HG03103 (cell line): Measurements from ENCODE around the gene ITSN1.

ENCODE experiments used
- ATAC-seq: cut with Tn5 transposase; IDR thresholded peaks from one replicate; pipeline ENCODE4 v1.9.1; 2021; ENCODE audit warnings: low read depth; ENCODE audit not compliant: unreplicated experiment

ITSN1 gene

DNA sequence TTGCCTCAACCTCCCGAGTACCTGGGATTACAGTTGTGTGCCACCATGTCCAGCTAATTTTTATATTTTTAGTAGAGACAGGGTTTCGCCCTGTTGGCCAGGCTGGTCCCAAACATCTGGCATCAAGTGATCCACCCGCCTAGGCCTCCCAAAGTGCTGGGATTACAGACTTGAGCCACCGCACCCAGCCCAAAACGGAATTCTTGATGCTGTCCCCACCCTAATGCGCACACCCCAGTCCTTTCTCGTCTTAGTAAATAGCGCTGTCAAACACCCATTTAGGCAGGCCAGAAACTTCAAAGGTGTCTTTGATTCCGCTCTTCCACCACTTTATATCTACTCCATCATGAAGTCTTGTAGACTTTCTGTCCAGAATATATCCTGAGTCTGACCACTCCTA lies 35.1 kb downstream of the ITSN1 start:
- ATAC-seq: no peak

DNA sequence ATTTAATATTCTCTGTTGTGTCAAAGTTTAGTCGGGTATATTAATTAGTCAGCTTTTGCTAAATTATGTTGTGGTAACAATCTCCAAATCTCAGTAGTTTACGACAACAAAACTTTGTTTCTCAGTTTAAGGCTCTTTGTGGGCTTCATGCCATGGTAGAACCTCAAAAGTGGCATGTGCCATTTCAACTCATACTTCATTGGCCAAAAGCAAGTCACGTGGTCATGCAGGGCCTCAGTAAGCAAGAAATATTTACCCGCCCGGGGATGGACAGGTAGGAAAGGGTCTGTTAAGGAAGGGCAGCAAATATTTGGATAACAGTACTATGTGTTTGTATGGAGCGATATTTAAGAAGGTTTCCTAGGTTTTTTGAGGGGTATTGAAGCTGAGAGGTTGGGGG lies 38.6 kb downstream of the ITSN1 start:
- ATAC-seq: no peak

DNA sequence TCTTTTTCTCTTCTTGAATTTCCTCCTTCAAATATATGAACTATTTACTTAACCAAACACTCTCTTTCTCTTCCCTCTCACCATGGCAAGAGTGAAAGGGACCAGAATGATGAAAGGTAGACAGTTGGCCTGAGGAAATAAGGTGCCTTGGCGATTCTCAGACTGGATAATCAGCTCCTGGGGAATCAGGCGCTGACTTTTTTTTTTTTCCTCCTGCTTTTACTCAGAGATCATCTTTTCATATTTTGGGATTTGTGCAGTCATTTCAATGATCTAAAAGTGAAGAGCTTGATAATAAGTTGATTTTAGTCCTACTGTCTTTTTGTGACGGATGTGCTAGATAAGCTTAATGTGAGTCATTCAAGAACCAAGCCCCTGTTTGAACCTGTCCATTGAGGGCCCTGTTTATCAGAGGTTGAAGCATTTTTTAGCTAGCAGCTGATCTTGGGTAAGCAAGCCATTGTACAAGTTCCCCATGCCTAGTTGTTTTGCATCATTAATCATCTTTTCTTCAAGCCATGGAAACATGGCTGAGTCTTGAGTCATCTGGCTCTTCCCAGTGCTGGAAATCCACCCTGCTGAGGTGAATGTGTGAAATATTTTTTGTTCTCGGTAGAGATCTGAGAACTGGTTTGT lies 40.8 kb downstream of the ITSN1 start:
- ATAC-seq: no peak

DNA sequence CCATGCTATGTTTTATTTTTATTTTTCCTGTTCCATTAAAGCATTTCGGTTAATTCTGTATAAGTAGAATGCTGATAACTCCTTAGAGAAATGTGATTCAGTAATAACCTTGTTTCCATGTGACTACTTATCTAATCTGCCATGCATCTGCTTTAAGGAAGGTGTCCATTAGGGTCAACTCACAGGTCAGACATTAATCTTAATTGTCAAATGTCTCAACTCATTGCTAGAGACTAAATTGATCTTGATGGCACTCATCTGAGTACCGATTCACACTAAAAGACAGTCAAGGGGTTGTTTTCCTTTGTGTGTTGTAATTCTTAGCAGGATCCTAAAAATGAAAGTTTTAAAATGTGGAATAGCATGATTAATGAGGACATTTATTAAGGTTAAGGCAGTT lies 41.8 kb downstream of the ITSN1 start:
- no peak for ATAC-seq

DNA sequence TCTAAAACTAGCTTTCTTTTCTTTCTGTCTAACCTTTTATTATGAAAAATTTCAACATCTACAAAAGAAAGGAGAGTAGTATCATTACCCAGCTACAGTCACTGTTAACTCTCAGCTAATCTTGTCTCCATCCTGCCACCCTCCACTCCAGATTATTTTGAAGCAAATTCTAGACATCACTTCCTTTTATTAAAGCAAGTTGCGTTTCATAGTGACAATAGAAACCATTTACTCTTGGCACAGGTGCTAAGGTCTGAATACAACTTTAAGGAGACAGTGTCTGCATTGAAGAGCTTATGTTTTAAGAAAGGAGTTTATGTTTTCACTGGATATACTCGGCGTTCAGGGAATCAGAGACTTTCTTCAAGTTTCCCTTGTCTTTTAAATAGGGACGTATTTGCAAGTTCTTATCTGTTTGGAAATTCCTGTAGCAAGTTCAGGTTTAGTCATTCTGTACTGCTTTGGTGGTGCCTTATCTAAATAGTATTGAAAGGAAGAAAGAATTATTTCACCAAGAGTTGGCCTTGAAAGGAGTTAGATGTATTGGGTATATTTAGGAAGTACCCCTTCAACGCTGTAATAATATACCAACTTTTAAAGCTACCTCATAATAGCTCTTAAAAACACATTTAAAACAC lies 42.7 kb downstream of the ITSN1 start:
- ATAC-seq: no peak

DNA sequence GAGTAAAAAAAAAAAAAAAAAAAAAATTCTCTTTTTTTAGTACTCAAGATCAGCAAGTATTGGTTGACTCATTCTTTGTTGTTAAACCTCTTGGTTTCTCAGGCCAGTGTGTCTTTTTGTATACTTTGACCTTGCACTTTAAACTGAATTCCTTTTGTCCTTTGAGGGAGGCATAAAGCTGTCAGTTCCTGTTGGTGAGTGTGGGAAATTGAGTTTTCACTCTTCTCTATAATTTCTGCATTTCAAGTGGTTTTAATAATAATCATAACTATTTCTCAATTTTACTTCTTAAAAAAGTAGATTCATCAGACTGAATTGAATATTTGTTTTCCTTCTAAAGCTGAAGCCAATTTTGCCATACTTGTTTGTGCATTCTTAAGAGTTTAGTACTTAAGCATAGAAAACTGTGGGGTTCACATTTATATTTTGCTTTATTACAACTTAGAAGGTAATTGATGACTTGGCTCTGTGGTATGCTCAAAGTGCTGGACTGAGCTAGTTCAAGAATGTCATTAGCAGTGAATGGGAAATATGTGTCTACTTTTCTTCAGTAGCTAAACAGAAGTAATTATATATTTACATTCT lies 43.4 kb downstream of the ITSN1 start:
- no peak for ATAC-seq

DNA sequence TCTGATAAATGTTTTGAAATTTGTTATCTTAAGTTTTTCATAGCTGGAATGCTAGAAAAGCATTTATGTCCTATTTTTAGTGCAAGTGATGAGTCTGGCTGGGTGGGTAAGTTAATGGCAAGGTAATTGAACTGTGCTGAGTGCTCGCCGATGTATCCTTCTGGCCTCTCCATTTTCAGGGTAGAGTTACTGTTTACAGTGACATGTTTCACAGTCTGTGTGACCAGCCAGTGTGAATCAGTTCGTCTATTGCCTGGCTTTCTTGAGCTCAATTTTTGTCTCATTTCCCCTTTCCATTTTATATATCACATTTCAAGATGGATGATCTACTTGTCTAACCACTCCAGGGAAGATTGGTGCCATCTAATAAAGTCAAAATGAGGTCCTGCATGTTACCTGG lies 44.1 kb downstream of the ITSN1 start:
- no peak for ATAC-seq

DNA sequence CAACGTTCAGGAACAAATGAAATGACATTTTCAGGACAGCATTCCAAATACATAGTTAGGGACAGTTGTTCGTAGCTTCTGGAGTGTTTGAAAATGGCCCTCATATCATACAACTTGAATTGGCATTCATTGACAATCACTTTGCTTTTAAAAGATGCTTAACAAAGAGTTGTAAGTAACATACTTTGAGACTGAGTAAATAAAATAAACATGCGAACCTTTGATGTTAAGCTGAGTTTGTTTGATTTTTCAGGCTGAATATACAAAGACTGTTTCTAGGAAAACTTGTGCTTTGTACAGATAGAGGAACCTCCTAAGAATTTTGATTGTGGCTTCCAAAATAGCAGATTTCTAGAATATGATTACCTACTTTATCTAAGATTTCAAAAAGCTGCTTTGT lies 45.3 kb downstream of the ITSN1 start:
- no peak for ATAC-seq

DNA sequence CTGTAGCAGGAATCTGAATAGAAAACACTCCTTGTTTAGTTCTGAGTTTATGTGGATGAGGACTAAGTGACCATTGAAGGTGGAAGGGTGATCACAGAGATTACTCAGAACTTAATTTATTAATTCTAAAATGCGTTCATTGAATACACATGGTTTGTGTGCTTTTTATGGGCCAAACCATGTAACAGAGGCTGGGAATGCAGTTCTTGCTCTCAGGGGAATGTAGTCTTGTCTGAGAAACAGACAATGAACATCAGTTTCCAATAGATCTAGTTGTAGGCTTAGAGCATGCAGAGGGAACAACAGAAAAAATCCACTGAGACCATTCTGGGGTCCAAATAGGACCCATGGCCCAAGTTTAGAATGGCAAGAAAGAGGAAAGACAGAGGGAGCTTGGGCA lies 46.1 kb downstream of the ITSN1 start:
- ATAC-seq: no peak

DNA sequence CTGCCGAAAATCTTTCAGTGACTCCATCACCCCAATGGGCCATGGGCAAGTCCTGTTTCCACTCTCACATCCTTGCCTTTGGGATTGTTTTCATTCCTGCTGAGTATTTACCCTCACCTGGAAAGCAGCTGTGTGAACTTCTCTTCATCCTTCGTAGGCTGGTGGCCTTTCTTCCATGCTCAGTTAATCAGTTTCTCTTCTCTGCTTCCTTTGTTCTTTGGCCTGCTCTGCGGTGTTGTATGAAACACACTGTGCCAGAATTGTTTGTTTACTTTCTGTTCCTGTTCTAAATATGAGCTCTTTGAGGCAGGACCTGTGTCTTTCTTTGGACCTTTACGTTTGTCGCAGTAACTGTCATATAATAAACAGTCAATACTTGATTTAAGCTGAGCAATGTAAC lies 48.6 kb downstream of the ITSN1 start:
- ATAC-seq: no peak

DNA sequence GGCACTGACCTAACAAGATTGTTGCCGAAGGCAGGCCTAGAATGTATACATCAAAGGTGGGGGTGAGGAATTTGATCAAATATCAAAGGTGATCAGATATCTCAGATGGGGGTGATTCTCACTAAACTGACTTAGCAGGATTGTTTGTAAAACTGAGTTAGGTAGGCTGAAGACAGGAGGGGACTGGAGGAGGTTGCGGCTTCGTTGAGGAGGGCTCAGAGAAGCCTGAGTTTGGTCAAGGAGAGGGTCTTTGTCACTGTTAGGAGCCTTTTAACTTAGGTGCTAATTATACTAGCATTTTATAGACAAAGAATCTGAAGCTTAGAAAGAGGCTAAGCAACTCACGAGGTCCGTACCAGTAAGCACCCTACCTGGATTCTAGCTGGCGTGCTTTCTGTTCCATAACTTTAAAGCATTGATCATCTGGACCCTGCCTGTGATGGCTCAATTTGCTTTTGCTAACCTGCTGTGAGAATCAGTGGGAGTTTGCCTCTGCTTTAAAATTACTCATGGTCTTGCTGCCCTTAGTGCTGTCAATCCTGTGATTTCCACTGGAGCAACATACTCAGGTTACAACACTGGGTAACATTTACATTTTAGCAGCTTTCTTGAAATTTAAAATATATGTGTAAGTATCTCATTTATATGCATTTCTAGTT lies 49.8 kb downstream of the ITSN1 start:
- ATAC-seq: no peak

DNA sequence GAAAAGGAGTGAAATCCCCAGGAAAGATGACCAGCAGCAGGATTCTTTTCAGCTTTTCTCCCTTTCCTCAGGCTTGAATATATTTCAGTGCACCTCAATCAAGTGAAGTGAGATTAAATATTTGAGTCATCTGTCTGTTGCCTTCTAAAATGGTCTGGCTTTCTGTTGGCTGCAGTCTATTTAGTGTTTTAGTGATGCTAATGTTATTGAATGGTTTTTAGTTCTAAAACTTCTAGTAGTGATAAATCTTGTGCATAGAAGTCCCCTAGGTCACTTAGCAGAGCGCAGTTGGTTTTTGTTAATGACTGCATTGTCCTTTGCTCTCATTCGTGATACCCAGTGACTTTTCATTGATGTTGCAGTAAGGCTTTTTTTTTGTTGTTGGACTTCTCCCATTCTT lies 53.5 kb downstream of the ITSN1 start:
- ATAC-seq: no peak

DNA sequence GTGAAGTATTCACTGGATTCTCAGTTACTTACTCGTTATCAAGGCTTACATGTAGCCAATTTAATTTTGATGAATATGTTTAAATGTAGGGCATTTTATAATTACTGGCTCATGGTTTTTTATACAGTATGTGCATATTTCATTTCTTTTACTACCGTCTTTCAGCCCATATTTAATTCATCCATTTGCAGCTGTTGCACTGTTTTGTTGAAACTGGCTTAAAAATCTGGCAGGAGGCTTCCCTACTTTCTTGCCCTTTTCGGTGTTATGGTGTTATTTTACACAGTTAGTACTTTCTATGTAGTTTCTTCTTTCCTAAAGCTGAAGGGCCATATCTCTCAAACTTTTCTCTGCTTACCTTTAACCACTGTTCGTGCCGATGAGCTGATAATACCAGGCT lies 54.2 kb downstream of the ITSN1 start:
- no peak for ATAC-seq

DNA sequence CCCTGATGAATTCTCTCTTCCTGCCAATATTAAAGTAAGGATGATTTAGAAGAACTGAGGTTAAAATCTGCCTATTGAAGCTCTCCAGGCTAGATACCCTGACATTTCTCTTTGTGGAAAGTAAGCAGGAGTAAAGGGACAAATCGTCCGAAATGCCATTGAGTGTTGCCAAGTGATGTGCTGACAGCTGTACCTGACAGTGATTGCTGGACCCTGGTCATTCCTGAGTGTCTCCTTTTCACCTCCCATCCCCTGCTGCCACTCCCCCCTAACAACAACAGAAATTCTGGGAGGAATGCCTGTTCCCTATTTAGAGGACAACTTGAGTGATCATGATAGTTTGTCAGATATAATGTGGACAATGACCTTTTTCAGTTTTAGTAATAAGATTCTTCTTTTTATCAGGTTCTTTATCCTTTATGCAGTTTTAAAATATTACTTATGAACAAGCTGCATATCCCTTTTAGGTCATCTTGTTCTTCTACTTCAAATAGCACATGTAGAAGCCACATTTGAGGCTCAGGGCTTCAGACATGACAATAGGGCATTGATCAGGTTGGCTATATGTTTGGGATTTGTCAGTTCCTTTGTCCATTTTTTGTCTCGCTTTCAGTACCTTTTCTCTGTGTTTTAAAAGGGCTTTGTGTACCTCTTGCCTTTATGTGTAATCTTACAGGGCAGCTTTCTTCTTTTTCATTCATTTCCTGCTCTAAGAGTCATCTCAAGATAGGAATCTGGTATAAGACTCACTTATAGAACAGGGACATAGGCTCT lies 56.0 kb downstream of the ITSN1 start:
- ATAC-seq: no peak

DNA sequence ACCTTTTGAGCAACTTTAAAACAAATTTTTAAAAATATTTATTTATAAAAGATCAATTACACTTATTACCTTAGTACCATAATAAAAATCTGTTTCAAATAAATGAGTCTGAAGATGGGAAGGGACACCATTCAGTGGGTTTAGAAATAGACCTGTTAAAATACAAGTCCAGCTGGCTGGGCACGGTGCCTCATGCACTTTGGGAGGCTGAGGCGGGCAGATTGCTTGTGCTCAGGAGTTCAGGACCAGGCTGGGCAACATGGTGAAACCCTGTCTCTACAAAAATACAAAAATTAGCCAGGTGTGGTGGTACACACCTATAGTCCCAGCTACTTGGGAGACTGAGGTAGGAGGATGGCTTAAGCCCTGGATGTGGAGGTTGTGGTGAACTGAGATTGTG lies 57.0 kb downstream of the ITSN1 start:
- ATAC-seq: no peak

DNA sequence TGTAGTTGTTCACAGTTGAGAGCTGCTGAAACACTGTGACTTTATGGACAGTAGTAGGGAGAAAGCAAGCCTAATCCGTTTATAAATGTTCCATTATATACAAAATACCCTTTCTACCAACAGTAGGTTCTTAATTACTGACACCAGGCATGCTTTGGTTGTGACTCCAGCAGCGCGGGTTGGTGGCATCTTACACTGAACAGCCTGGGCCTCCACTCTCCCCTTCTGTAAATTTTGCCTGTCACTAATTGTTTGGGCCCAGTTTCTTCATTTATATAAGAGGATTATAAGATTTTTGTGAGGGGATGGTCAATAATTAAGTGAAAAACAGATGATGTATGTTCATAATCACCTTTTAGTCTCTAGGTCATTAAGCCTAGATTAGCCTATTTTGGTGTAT lies 58.2 kb downstream of the ITSN1 start:
- no peak for ATAC-seq

DNA sequence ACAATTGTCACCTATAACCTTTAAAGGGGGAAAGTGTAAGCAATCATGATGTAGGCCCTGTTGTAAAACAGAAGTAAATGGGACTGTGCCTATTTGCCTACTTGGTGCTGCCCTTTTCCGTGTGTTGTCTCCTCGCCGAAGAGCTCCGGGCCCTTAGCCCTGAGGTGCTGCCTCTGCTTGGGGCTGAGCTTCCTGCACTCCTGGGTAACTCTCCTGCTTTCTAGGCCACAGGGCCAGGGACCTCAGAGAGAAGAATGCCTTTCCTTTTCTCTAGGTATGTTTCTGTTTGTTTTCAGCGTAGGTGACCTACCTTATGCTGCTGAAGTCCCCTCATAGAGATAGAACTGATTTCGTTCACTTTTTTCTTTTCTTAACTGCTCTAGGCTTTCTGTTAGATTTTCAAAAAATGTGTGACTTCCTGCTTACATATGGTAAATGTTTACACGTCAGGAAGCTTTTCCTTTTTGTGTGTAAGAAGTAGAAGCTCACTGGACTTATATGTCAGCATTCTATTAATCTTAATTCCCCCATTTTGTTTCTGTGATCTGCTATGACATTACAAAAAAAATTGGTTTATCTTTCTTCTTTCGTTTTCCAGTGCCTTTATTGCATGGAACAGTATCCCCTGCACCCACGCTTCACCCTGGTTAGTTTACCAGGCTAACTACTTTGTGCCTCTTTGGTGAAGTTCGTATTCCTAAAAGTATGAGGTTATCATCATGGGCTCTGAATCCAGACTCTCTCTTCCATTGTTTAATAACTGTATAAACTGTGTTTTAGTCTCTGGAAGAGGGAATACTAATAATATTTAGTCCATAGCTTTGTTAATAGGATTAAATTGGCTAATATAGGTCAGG lies 61.7 kb downstream of the ITSN1 start:
- ATAC-seq: no peak

DNA sequence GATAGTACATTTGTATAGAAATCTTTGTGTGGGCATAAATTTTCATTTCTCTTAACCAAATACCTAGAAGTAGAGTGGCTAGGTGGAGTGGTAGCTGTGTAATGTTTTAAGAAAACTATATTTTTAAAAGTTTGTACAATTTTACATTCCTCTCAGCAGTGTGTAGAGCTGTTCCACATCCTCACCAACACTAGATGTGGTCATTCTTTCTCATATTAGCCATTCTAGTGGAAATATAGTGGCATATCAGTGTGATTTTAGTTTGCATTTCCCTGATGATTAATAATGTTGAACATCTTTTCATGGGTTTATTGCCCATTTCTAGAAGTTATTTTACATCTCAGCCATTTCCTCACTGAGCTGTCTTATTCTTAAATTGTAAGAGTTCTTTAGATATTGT lies 65.5 kb downstream of the ITSN1 start:
- ATAC-seq: no peak

DNA sequence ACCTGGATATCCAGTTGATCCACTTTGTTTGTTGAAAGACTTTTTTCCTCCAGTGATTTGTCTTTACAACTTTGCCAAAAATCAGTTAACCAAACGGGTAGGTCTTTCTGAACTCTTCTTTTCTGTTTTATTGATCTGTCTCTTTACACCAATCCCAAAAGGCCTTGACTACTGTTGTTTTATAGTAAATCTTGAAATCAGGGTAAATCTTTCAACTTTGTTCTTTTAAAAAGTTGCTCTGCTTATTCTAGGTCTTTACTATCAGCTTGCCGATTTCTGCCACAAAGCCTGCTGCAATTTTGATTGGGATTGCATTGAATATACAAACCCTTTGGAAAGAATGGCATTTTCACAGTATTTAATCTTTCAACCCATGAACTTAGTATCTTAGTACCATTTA lies 66.6 kb downstream of the ITSN1 start:
- ATAC-seq: no peak
